ENCODE data around the gene GSAP.

The GSAP gene

DNA sequence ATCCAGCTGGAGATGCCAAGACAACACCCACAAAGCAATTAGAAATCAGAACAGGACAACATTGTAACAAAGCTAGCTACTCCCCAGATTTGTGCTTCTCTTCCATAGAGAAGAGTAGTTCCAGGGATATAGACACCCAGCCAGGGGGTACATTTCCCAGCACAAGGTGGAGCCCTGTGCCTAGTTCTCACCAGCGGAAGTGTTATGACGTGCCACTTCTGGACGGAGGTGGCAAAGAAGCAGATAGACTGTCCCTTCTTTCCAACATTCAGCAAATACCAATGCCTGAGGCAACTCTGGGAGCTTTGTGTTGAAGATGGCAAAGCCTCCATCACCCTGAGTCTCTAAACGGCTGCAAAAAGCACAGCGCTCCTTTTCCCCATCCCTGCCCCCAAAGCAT is 23.4 kb upstream of the GSAP start:
- H3K4me3 ChIP-seq (IDR thresholded peaks at IDR 0.05; ENCODE audit: insufficient read depth, low read depth, low read length): no peak overlapping the region
- H3K79me2 ChIP-seq (ENCODE audit: insufficient read depth, low read depth): no peaks in the 10 kb centered on the region
- H3K27me3 ChIP-seq (ENCODE audit: insufficient read depth, low read depth): no peaks in the 10 kb centered on the region
- no peaks in the 10 kb centered on the region for H3K4me1 ChIP-seq (ENCODE audit: low read depth, poor library complexity, severe bottlenecking)
- H3K9ac ChIP-seq: no peak overlapping the region
- H2AFZ ChIP-seq (ENCODE audit: low read depth): no peak overlapping the region
- TF ChIP-seq, protein P1, sequence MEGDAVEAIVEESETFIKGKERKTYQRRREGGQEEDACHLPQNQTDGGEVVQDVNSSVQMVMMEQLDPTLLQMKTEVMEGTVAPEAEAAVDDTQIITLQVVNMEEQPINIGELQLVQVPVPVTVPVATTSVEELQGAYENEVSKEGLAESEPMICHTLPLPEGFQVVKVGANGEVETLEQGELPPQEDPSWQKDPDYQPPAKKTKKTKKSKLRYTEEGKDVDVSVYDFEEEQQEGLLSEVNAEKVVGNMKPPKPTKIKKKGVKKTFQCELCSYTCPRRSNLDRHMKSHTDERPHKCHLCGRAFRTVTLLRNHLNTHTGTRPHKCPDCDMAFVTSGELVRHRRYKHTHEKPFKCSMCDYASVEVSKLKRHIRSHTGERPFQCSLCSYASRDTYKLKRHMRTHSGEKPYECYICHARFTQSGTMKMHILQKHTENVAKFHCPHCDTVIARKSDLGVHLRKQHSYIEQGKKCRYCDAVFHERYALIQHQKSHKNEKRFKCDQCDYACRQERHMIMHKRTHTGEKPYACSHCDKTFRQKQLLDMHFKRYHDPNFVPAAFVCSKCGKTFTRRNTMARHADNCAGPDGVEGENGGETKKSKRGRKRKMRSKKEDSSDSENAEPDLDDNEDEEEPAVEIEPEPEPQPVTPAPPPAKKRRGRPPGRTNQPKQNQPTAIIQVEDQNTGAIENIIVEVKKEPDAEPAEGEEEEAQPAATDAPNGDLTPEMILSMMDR (conservative IDR thresholded peaks at IDR 0.05; ENCODE audit: low read depth, low read length): no peak
- no peaks in the 10 kb centered on the region for H3K36me3 ChIP-seq (ENCODE audit: insufficient read depth)
- H3K4me2 ChIP-seq: no peak overlapping the region
- H4K20me1 ChIP-seq (ENCODE audit: insufficient read depth): no peaks in the 10 kb centered on the region
- H3K27ac ChIP-seq: no peak overlapping the region

GRCh38 chr7:77438131-77438530 is 22.0 kb upstream of the GSAP start:
- Histone ChIP-seq H3K9ac (no peak overlapping the region), H3K79me2 (ENCODE audit: insufficient read depth, low read depth) (no peaks in the 10 kb centered on the region), H3K27ac (no peak overlapping the region), H3K4me3 (IDR thresholded peaks at IDR 0.05; ENCODE audit: insufficient read depth, low read depth, low read length) (no peak overlapping the region), H2AFZ (ENCODE audit: low read depth) (no peak overlapping the region), H4K20me1 (ENCODE audit: insufficient read depth) (no peaks in the 10 kb centered on the region), H3K27me3 (ENCODE audit: insufficient read depth, low read depth) (no peaks in the 10 kb centered on the region), H3K36me3 (ENCODE audit: insufficient read depth) (no peaks in the 10 kb centered on the region), H3K4me1 (ENCODE audit: low read depth, poor library complexity, severe bottlenecking) (no peaks in the 10 kb centered on the region), H3K4me2 (no peak overlapping the region)
- TF ChIP-seq, protein P1 (conservative IDR thresholded peaks at IDR 0.05; ENCODE audit: low read depth, low read length): no peak

DNA sequence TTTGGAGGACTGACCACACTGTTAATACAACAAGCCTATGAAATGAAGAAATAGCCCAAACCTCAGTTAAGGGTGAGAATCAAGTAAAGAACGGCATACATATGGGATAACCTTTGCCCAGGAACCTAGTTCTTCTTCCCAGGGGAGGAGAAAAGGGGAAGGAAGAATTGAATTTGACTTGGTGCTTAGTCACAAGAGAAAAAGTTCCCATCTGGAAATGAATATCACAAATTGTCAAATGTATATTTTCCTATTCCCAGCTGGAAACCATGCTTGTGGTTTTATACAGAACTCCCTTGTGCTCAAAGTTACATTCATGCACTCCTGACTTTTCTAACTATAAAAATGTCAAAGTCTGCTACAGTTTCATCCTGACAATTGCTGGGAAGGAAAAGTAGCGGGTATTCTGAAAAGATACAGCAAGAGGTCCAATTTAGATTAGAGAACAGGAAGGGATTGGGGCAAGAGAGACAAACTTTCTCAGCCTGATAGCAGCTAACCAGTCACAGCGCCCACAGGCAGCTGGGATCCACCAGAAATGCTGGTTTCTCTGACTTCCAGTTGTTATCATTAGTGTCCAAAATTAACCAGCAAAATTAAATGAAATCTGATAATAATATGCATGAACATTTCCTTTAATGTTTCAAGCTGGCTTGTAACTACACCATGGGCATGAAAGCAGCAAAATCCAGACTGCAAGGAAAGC is 18.6 kb upstream of the GSAP start:
- no peaks in the 10 kb centered on the region for H3K79me2 ChIP-seq (ENCODE audit: insufficient read depth, low read depth)
- no peak overlapping the region for H3K9ac ChIP-seq
- no peak overlapping the region for H2AFZ ChIP-seq (ENCODE audit: low read depth)
- H3K27ac ChIP-seq: no peak overlapping the region
- no peaks in the 10 kb centered on the region for H3K4me1 ChIP-seq (ENCODE audit: low read depth, poor library complexity, severe bottlenecking)
- H4K20me1 ChIP-seq (ENCODE audit: insufficient read depth): no peaks in the 10 kb centered on the region
- TF ChIP-seq, protein P1 (conservative IDR thresholded peaks at IDR 0.05; ENCODE audit: low read depth, low read length): no peak
- H3K4me3 ChIP-seq (IDR thresholded peaks at IDR 0.05; ENCODE audit: insufficient read depth, low read depth, low read length): no peak overlapping the region
- no peak overlapping the region for H3K4me2 ChIP-seq
- H3K27me3 ChIP-seq (ENCODE audit: insufficient read depth, low read depth): no peaks in the 10 kb centered on the region
- no peaks in the 10 kb centered on the region for H3K36me3 ChIP-seq (ENCODE audit: insufficient read depth)

DNA sequence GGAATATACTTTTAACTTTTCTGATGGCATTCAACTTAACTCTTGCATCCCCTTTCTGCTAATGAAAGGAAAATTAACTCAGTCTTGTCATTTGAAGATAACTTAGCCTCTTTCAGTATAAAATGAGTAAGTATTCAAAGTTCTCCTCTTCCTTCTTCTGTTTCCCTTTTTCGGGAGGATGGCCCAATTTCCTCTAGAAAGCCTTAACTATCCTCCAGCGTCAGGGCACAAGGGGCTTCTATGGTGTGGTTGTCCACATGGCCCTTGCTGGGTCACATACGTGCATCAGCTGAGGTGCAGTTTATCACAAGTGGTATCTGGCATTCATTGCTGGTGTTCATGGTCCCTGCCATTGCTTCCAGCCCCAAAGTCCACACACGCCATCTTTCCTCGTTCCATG is 17.8 kb upstream of the GSAP start:
- Histone ChIP-seq H3K4me2 (no peak overlapping the region), H4K20me1 (ENCODE audit: insufficient read depth) (no peaks in the 10 kb centered on the region), H3K27me3 (ENCODE audit: insufficient read depth, low read depth) (no peaks in the 10 kb centered on the region), H3K27ac (no peak overlapping the region), H3K36me3 (ENCODE audit: insufficient read depth) (no peaks in the 10 kb centered on the region), H3K79me2 (ENCODE audit: insufficient read depth, low read depth) (no peaks in the 10 kb centered on the region), H3K9ac (no peak overlapping the region), H3K4me1 (ENCODE audit: low read depth, poor library complexity, severe bottlenecking) (no peaks in the 10 kb centered on the region), H3K4me3 (IDR thresholded peaks at IDR 0.05; ENCODE audit: insufficient read depth, low read depth, low read length) (no peak overlapping the region), H2AFZ (ENCODE audit: low read depth) (no peak overlapping the region)
- TF ChIP-seq, protein P1 (conservative IDR thresholded peaks at IDR 0.05; ENCODE audit: low read depth, low read length): no peak
